ENCODE measurements around the gene PIBF1.
"Not testable (repeated sequence)": the region's sequence is repeated elsewhere in the genome, so short reads cannot be mapped to it uniquely, and the experiment has no call there.

Gene PIBF1

GRCh38 chr13:72891423-72891822 lies 109.5 kb downstream of the PIBF1 start:
- Histone ChIP-seq H3K9me3 (ENCODE audit: control insufficient read depth, low read length) (no peaks in the 10 kb centered on the region), H3K27ac (ENCODE audit: insufficient read depth, low read length, poor library complexity, severe bottlenecking) (no peak overlapping the region), H3K4me1 (ENCODE audit: control insufficient read depth, insufficient read depth, low read length, poor library complexity, severe bottlenecking) (no peaks in the 10 kb centered on the region), H3K27me3 (replicated peaks; ENCODE audit: control insufficient read depth, insufficient read depth, low read length, poor library complexity, severe bottlenecking) (no peaks in the 10 kb centered on the region), H3K36me3 (ENCODE audit: control insufficient read depth, insufficient read depth, low read length) (peaks cover 9% of the 10 kb centered on the region), H3K4me3 (ENCODE audit: insufficient read depth, low read depth, low read length, poor library complexity, severe bottlenecking) (no peak overlapping the region)
- no peak for DNase-seq

GRCh38 chr13:72896869-72897268 lies 114.9 kb downstream of the PIBF1 start:
- peaks cover 9% of the 10 kb centered on the region for H3K36me3 ChIP-seq (ENCODE audit: control insufficient read depth, insufficient read depth, low read length)
- H3K27ac ChIP-seq (ENCODE audit: insufficient read depth, low read length, poor library complexity, severe bottlenecking), result no peak overlapping the region
- no peak for DNase-seq
- H3K4me1 ChIP-seq (ENCODE audit: control insufficient read depth, insufficient read depth, low read length, poor library complexity, severe bottlenecking), result no peaks in the 10 kb centered on the region
- H3K4me3 ChIP-seq (ENCODE audit: insufficient read depth, low read depth, low read length, poor library complexity, severe bottlenecking), result no peak overlapping the region
- no peaks in the 10 kb centered on the region for H3K9me3 ChIP-seq (ENCODE audit: control insufficient read depth, low read length)
- no peaks in the 10 kb centered on the region for H3K27me3 ChIP-seq (replicated peaks; ENCODE audit: control insufficient read depth, insufficient read depth, low read length, poor library complexity, severe bottlenecking)

GRCh38 chr13:72901546-72901945 lies 119.6 kb downstream of the PIBF1 start:
- H3K9me3 ChIP-seq (ENCODE audit: control insufficient read depth, low read length); DNase-seq; H3K36me3 ChIP-seq (ENCODE audit: control insufficient read depth, insufficient read depth, low read length); H3K4me1 ChIP-seq (ENCODE audit: control insufficient read depth, insufficient read depth, low read length, poor library complexity, severe bottlenecking); H3K27me3 ChIP-seq (replicated peaks; ENCODE audit: control insufficient read depth, insufficient read depth, low read length, poor library complexity, severe bottlenecking); H3K4me3 ChIP-seq (ENCODE audit: insufficient read depth, low read depth, low read length, poor library complexity, severe bottlenecking); H3K27ac ChIP-seq (ENCODE audit: insufficient read depth, low read length, poor library complexity, severe bottlenecking): not testable (repeated sequence)

GRCh38 chr13:72908416-72908815 lies 126.5 kb downstream of the PIBF1 start:
- Histone ChIP-seq H3K27ac (ENCODE audit: insufficient read depth, low read length, poor library complexity, severe bottlenecking) (no peak overlapping the region), H3K4me3 (ENCODE audit: insufficient read depth, low read depth, low read length, poor library complexity, severe bottlenecking) (no peak overlapping the region), H3K27me3 (replicated peaks; ENCODE audit: control insufficient read depth, insufficient read depth, low read length, poor library complexity, severe bottlenecking) (no peaks in the 10 kb centered on the region), H3K36me3 (ENCODE audit: control insufficient read depth, insufficient read depth, low read length) (peaks cover 21% of the 10 kb centered on the region), H3K4me1 (ENCODE audit: control insufficient read depth, insufficient read depth, low read length, poor library complexity, severe bottlenecking) (no peaks in the 10 kb centered on the region), H3K9me3 (ENCODE audit: control insufficient read depth, low read length) (no peaks in the 10 kb centered on the region)
- no peak for DNase-seq

- Histone ChIP-seq H3K4me1 (ENCODE audit: control insufficient read depth, insufficient read depth, low read length, poor library complexity, severe bottlenecking) (no peaks in the 10 kb centered on the region), H3K27ac (ENCODE audit: insufficient read depth, low read length, poor library complexity, severe bottlenecking) (no peak overlapping the region), H3K9me3 (ENCODE audit: control insufficient read depth, low read length) (no peaks in the 10 kb centered on the region), H3K36me3 (ENCODE audit: control insufficient read depth, insufficient read depth, low read length) (peaks cover 21% of the 10 kb centered on the region), H3K27me3 (replicated peaks; ENCODE audit: control insufficient read depth, insufficient read depth, low read length, poor library complexity, severe bottlenecking) (no peaks in the 10 kb centered on the region), H3K4me3 (ENCODE audit: insufficient read depth, low read depth, low read length, poor library complexity, severe bottlenecking) (no peak overlapping the region)
- DNase-seq, result no peak
Observed at GRCh38 chr13:72911981-72912380, 130.0 kb downstream of the PIBF1 start.

- no peak for DNase-seq
Observed at GRCh38 chr13:72920097-72920496, 138.2 kb downstream of the PIBF1 start.

GRCh38 chr13:72931311-72931710 lies 149.4 kb downstream of the PIBF1 start:
- Histone ChIP-seq H3K4me3 (ENCODE audit: insufficient read depth, low read depth, low read length, poor library complexity, severe bottlenecking) (no peak overlapping the region), H3K4me1 (ENCODE audit: control insufficient read depth, insufficient read depth, low read length, poor library complexity, severe bottlenecking) (no peaks in the 10 kb centered on the region), H3K27me3 (replicated peaks; ENCODE audit: control insufficient read depth, insufficient read depth, low read length, poor library complexity, severe bottlenecking) (no peaks in the 10 kb centered on the region), H3K27ac (ENCODE audit: insufficient read depth, low read length, poor library complexity, severe bottlenecking) (no peak overlapping the region), H3K36me3 (ENCODE audit: control insufficient read depth, insufficient read depth, low read length) (peaks cover 7% of the 10 kb centered on the region), H3K9me3 (ENCODE audit: control insufficient read depth, low read length) (no peaks in the 10 kb centered on the region)
- no peak for DNase-seq

More at GRCh38 chr13:72920097-72920496, 138.2 kb downstream of the PIBF1 start:
- Histone ChIP-seq H3K4me3 (ENCODE audit: insufficient read depth, low read depth, low read length, poor library complexity, severe bottlenecking) (no peak overlapping the region), H3K27me3 (replicated peaks; ENCODE audit: control insufficient read depth, insufficient read depth, low read length, poor library complexity, severe bottlenecking) (no peaks in the 10 kb centered on the region), H3K27ac (ENCODE audit: insufficient read depth, low read length, poor library complexity, severe bottlenecking) (no peak overlapping the region), H3K36me3 (ENCODE audit: control insufficient read depth, insufficient read depth, low read length) (peaks cover 19% of the 10 kb centered on the region), H3K4me1 (ENCODE audit: control insufficient read depth, insufficient read depth, low read length, poor library complexity, severe bottlenecking) (no peaks in the 10 kb centered on the region), H3K9me3 (ENCODE audit: control insufficient read depth, low read length) (no peaks in the 10 kb centered on the region)

GRCh38 chr13:72932250-72932649 lies 150.3 kb downstream of the PIBF1 start:
- Histone ChIP-seq H3K4me3 (ENCODE audit: insufficient read depth, low read depth, low read length, poor library complexity, severe bottlenecking) (no peak overlapping the region), H3K36me3 (ENCODE audit: control insufficient read depth, insufficient read depth, low read length) (peaks cover 7% of the 10 kb centered on the region), H3K9me3 (ENCODE audit: control insufficient read depth, low read length) (no peaks in the 10 kb centered on the region), H3K4me1 (ENCODE audit: control insufficient read depth, insufficient read depth, low read length, poor library complexity, severe bottlenecking) (no peaks in the 10 kb centered on the region), H3K27me3 (replicated peaks; ENCODE audit: control insufficient read depth, insufficient read depth, low read length, poor library complexity, severe bottlenecking) (no peaks in the 10 kb centered on the region), H3K27ac (ENCODE audit: insufficient read depth, low read length, poor library complexity, severe bottlenecking) (no peak overlapping the region)
- no peak for DNase-seq

- H3K9me3 ChIP-seq (ENCODE audit: control insufficient read depth, low read length); H3K27me3 ChIP-seq (replicated peaks; ENCODE audit: control insufficient read depth, insufficient read depth, low read length, poor library complexity, severe bottlenecking); H3K27ac ChIP-seq (ENCODE audit: insufficient read depth, low read length, poor library complexity, severe bottlenecking); DNase-seq; H3K4me3 ChIP-seq (ENCODE audit: insufficient read depth, low read depth, low read length, poor library complexity, severe bottlenecking); H3K4me1 ChIP-seq (ENCODE audit: control insufficient read depth, insufficient read depth, low read length, poor library complexity, severe bottlenecking); H3K36me3 ChIP-seq (ENCODE audit: control insufficient read depth, insufficient read depth, low read length): not testable (repeated sequence)
Observed at GRCh38 chr13:72946267-72946666, 164.3 kb downstream of the PIBF1 start.

GRCh38 chr13:72952529-72953141 lies 170.7 kb downstream of the PIBF1 start:
- Histone ChIP-seq H3K9me3 (ENCODE audit: control insufficient read depth, low read length) (no peaks in the 10 kb centered on the region), H3K4me1 (ENCODE audit: control insufficient read depth, insufficient read depth, low read length, poor library complexity, severe bottlenecking) (no peaks in the 10 kb centered on the region), H3K4me3 (ENCODE audit: insufficient read depth, low read depth, low read length, poor library complexity, severe bottlenecking) (no peak overlapping the region), H3K36me3 (ENCODE audit: control insufficient read depth, insufficient read depth, low read length) (peaks cover 8% of the 10 kb centered on the region), H3K27ac (ENCODE audit: insufficient read depth, low read length, poor library complexity, severe bottlenecking) (no peak overlapping the region), H3K27me3 (replicated peaks; ENCODE audit: control insufficient read depth, insufficient read depth, low read length, poor library complexity, severe bottlenecking) (no peaks in the 10 kb centered on the region)
- DNase-seq, result no peak
